ENCODE results near the gene DAAM1. TPM values are rescaled to one million over a fixed set of nuclear protein-coding genes. Genes with fewer than 3 reads are reported as not detected.

DAAM1 gene
- polyA plus RNA-seq, 3 donors = 3.2 to 6.3 (median 4.4) TPM

GRCh38 chr14:59391388-59391787 lies 202.9 kb downstream of the DAAM1 start:
- H3K36me3 Mint-ChIP-seq = no peaks in the 10 kb centered on the region
- Histone ChIP-seq H3K79me2 (ENCODE audit: insufficient read depth, low read length) (no peaks in the 10 kb centered on the region), H3K9ac (ENCODE audit: insufficient read depth, low read length, poor library complexity, severe bottlenecking) (no peak overlapping the region), H3K9me3 (replicated peaks in 1 of 2; ENCODE audit: control insufficient read depth in 1 of 2, insufficient read depth in 1 of 2, low read length in 2 of 2) (no peaks in the 10 kb centered on the region), H4K20me1 (ENCODE audit: insufficient read depth, low read length) (no peaks in the 10 kb centered on the region), H3K4me2 (replicated peaks; ENCODE audit: extremely low read depth, low read length, poor library complexity, severe bottlenecking) (no peak overlapping the region), H3K36me3 (replicated peaks in 1 of 2; ENCODE audit: control insufficient read depth in 1 of 2, insufficient read depth in 2 of 2, low read length in 2 of 2) (no peaks in the 10 kb centered on the region), H3K27me3 (ENCODE audit: control insufficient read depth in 2 of 2, insufficient read depth in 2 of 2, low read length in 2 of 2) (no peaks in the 10 kb centered on the region), H3K4me3 (replicated peaks in 1 of 3; ENCODE audit: low read depth in 2 of 3, low read length in 3 of 3) (no peak overlapping the region), H3K27ac (ENCODE audit: low read depth in 1 of 2, low read length in 2 of 2) (no peak overlapping the region), H2AFZ (ENCODE audit: insufficient read depth, low read depth, low read length, poor library complexity, severe bottlenecking) (no peak overlapping the region), H3K4me1 (ENCODE audit: control insufficient read depth in 1 of 2, insufficient read depth in 2 of 2, low read length in 2 of 2) (no peaks in the 10 kb centered on the region)
- no peaks in the 10 kb centered on the region for H3K4me1 Mint-ChIP-seq
- intact Hi-C loops (cut with micrococcal nuclease) = no loop called here
- 100% methylated on average over 1 of the region's 2 CpGs for WGBS (ENCODE audit: insufficient coverage)
- no peak for DNase-seq
- peaks cover 2 to 3% (median 2%) of the 10 kb centered on the region in 3 donors for H3K27me3 Mint-ChIP-seq (ENCODE audit: low read depth in 3 of 3)
- no peak overlapping the region for H3K27ac Mint-ChIP-seq
- TF ChIP-seq, protein P1, sequence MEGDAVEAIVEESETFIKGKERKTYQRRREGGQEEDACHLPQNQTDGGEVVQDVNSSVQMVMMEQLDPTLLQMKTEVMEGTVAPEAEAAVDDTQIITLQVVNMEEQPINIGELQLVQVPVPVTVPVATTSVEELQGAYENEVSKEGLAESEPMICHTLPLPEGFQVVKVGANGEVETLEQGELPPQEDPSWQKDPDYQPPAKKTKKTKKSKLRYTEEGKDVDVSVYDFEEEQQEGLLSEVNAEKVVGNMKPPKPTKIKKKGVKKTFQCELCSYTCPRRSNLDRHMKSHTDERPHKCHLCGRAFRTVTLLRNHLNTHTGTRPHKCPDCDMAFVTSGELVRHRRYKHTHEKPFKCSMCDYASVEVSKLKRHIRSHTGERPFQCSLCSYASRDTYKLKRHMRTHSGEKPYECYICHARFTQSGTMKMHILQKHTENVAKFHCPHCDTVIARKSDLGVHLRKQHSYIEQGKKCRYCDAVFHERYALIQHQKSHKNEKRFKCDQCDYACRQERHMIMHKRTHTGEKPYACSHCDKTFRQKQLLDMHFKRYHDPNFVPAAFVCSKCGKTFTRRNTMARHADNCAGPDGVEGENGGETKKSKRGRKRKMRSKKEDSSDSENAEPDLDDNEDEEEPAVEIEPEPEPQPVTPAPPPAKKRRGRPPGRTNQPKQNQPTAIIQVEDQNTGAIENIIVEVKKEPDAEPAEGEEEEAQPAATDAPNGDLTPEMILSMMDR (IDR thresholded peaks at IDR 0.05) = no peak
- H3K9me3 Mint-ChIP-seq = peaks cover 0 to 8% (median 2%) of the 10 kb centered on the region in 7 donors
- no peak overlapping the region for H3K4me3 Mint-ChIP-seq

DNA sequence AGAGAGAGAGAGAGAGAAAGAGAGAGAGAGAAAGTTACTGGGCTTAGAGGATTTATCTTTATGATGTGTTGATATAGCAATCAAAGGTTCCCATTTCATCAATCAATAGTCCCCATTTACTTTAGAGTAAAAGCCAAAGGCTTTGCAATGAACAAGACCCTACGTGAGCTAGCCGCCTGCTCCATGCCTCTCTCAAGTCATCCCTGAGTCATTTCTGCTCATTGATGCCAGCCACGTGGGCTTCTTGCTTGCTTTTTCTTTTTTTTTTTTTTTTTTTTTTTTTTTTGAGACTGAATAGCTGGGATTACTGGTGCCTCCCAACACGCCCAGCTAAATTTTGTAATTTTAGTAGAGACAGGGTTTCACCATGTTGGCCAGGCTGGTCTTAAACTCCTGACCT lies 205.8 kb downstream of the DAAM1 start:
- Histone ChIP-seq H3K27ac (ENCODE audit: low read depth in 1 of 2, low read length in 2 of 2) (no peak overlapping the region), H3K4me2 (replicated peaks; ENCODE audit: extremely low read depth, low read length, poor library complexity, severe bottlenecking) (no peak overlapping the region), H3K4me1 (ENCODE audit: control insufficient read depth in 1 of 2, insufficient read depth in 2 of 2, low read length in 2 of 2) (peaks cover 5 to 10% of the 10 kb centered on the region in 2 donors), H3K36me3 (replicated peaks in 1 of 2; ENCODE audit: control insufficient read depth in 1 of 2, insufficient read depth in 2 of 2, low read length in 2 of 2) (no peaks in the 10 kb centered on the region), H3K9me3 (replicated peaks in 1 of 2; ENCODE audit: control insufficient read depth in 1 of 2, insufficient read depth in 1 of 2, low read length in 2 of 2) (no peaks in the 10 kb centered on the region), H3K79me2 (ENCODE audit: insufficient read depth, low read length) (no peaks in the 10 kb centered on the region), H3K27me3 (ENCODE audit: control insufficient read depth in 2 of 2, insufficient read depth in 2 of 2, low read length in 2 of 2) (no peaks in the 10 kb centered on the region), H4K20me1 (ENCODE audit: insufficient read depth, low read length) (no peaks in the 10 kb centered on the region), H2AFZ (ENCODE audit: insufficient read depth, low read depth, low read length, poor library complexity, severe bottlenecking) (no peak overlapping the region), H3K4me3 (replicated peaks in 1 of 3; ENCODE audit: low read depth in 2 of 3, low read length in 3 of 3) (no peak overlapping the region), H3K9ac (ENCODE audit: insufficient read depth, low read length, poor library complexity, severe bottlenecking) (no peak overlapping the region)
- DNase-seq = no peak
- intact Hi-C loops (cut with micrococcal nuclease) = no loop called here
- H3K36me3 Mint-ChIP-seq = no peaks in the 10 kb centered on the region
- TF ChIP-seq, protein P1 (IDR thresholded peaks at IDR 0.05) = no peak
- WGBS (ENCODE audit: insufficient coverage) = 100% methylated on average over 2 of the region's 4 CpGs
- H3K9me3 Mint-ChIP-seq = peaks cover 0 to 5% (median 0%) of the 10 kb centered on the region in 7 donors
- H3K4me1 Mint-ChIP-seq = peaks cover 9% of the 10 kb centered on the region
- peaks cover 0 to 1% (median 1%) of the 10 kb centered on the region in 3 donors for H3K27me3 Mint-ChIP-seq (ENCODE audit: low read depth in 3 of 3)
- H3K4me3 Mint-ChIP-seq = no peak overlapping the region
- no peak overlapping the region for H3K27ac Mint-ChIP-seq
